K562 (cell line): Measurements from ENCODE around the gene CUTA. TPM values are rescaled to one million over a fixed set of nuclear protein-coding genes. Genes with fewer than 3 reads are reported as not detected.

Experiments used
- CHD7 ChIP-seq: fragments of 200-600 bp; sonication (generic); IDR thresholded peaks from one replicate; pipeline ENCODE4 v1.6.1; 2012; ENCODE audit warnings: mild to moderate bottlenecking, low read depth, low read length, inconsistent platforms
- GATA2 ChIP-seq: sonication (generic); formaldehyde crosslinking; IDR thresholded peaks from 2 replicates; pipeline ENCODE4 v1.4.0; 2020; ENCODE audit warnings: mild to moderate bottlenecking, missing genetic modification reagents
- PTBP1 ChIP-seq: fragments of 200-400 bp; formaldehyde crosslinking; IDR thresholded peaks from 2 replicates; pipeline ENCODE4 v1.6.1; 2017; ENCODE audit warnings: low read depth, low read length
- STAT6 ChIP-seq: sonication (generic); formaldehyde crosslinking; IDR thresholded peaks from 2 replicates; pipeline ENCODE4 v1.8.1; 2023; ENCODE audit warnings: mild to moderate bottlenecking, missing genetic modification reagents
- TCFL5 ChIP-seq: fragments of 250-450 bp; sonication (Bioruptor Pico); conservative IDR thresholded peaks from 2 replicates; pipeline ENCODE4 v1.6.1; 2021; ENCODE audit warnings: mild to moderate bottlenecking, moderate library complexity, matching md5 sums
- TEAD1 ChIP-seq, 2 experiments: fragments of 450-650 bp in 1 of 2; sonication (generic) in 1 of 2; formaldehyde crosslinking; IDR thresholded peaks; 2 replicates each; pipeline versions ENCODE4 v1.4.0 to v1.8.0; 2020 to 2022; ENCODE audit warnings: mild to moderate bottlenecking in 2 of 2, missing genetic modification reagents in 1 of 2
- THAP7 ChIP-seq: fragments of 250-450 bp; sonication (Bioruptor Pico); IDR thresholded peaks from 2 replicates; pipeline ENCODE4 v1.5.0; 2021
- ZBTB9 ChIP-seq: fragments of 450-650 bp; formaldehyde crosslinking; IDR thresholded peaks from 2 replicates; pipeline ENCODE4 v1.4.0; 2020; ENCODE audit warnings: mild to moderate bottlenecking, moderate library complexity
- polyA plus RNA-seq, 8 experiments: library from polyadenylated mRNA; depleted of rRNA in 4 of 8; stranded (reverse) in 5 of 8; unstranded in 3 of 8; fragments of >200 nt; fragmentation: Nextera tagmentation in 2 of 8; fragmentation: Illumina TruSeq in 1 of 8; extraction: Ambion mirVana in 2 of 8; extraction: Trizol in 1 of 8; gene quantifications; 2 replicates each; pipeline versions ENCODE4 v1.2.1 to v1.2.3, GENCODE V29; 2011 to 2014; ENCODE audit warnings: inconsistent platforms in 1 of 8, missing spikeins in 1 of 8
- total RNA-seq, 7 experiments: library from RNA; depleted of rRNA in 6 of 7; stranded (reverse); fragments of >200 nt in 6 of 7; fragmentation: Illumina TruSeq in 2 of 7; extraction: Trizol in 2 of 7; gene quantifications; 2 replicates each; pipeline versions ENCODE4 v1.2.1 to v1.2.3, GENCODE V29; 2011 to 2021; ENCODE audit warnings: low replicate concordance in 1 of 7

The CUTA gene
- total and polyA plus RNA-seq, 9 of the 15 experiments (the other 6 are each of a cell fraction or from before 2014, with no cell fraction given): 166 to 682 (median 310) TPM

GRCh38 chr6:33410050-33410710, 7.7 kb downstream of the CUTA start (continued):
- TF ChIP-seq CHD7 (no peak), TCFL5 (CRISPR knock-in tag) (no peak), PTBP1 (no peak), STAT6 (CRISPR knock-in tag) (peak; percentile 69; the same call in 1 of the 2 replicates), THAP7 (CRISPR knock-in tag) (no peak), GATA2 (CRISPR knock-in tag) (no peak), ZBTB9 (peak; percentile 92), TEAD1 (CRISPR knock-in tag; IDR thresholded peaks at IDR 0.05) (no peak; a peak in 1 of 4 replicates)
